Smooth muscle cell (in vitro differentiated cells): Measurements from ENCODE around the gene MAGI1. TPM values are rescaled to one million over a fixed set of nuclear protein-coding genes. Genes with fewer than 3 reads are reported as not detected.

Experiments
- DNase-seq: peaks from one replicate; lab custom pipeline; 2025; ENCODE audit not compliant: unreplicated experiment; lab: John Stamatoyannopoulos, UW
- H2AFZ ChIP-seq: fragments of 200-600 bp; sonication (generic); 2 replicates; pipeline ENCODE4 v1.6.0; 2016; ENCODE audit warnings: antibody characterized with exemption, low read depth, mild to moderate bottlenecking
- H3F3A ChIP-seq: fragments of 200-600 bp; sonication (generic); 2 replicates; pipeline ENCODE4 v1.6.0; 2017; ENCODE audit warnings: antibody characterized with exemption, low read depth
- H3K27ac ChIP-seq: fragments of 200-600 bp; sonication (generic); 2 replicates; pipeline ENCODE4 v1.5.1; 2016; ENCODE audit warnings: low read depth, mild to moderate bottlenecking
- H3K27me3 ChIP-seq: fragments of 200-600 bp; sonication (generic); 2 replicates; pipeline ENCODE4 v1.6.1; 2016; ENCODE audit warnings: low read depth, mild to moderate bottlenecking
- H3K36me3 ChIP-seq: fragments of 200-600 bp; sonication (generic); 2 replicates; pipeline ENCODE4 v1.5.1; 2016; ENCODE audit warnings: low read depth
- H3K4me1 ChIP-seq: fragments of 200-600 bp; sonication (generic); 2 replicates; pipeline ENCODE4 v1.5.1; 2016; ENCODE audit warnings: low read depth
- H3K4me2 ChIP-seq: fragments of 200-600 bp; sonication (generic); 2 replicates; pipeline ENCODE4 v1.6.0; 2016; ENCODE audit warnings: mild to moderate bottlenecking
- H3K4me3 ChIP-seq: fragments of 200-600 bp; sonication (generic); 2 replicates; pipeline ENCODE4 v1.5.1; 2016; ENCODE audit warnings: mild to moderate bottlenecking
- H3K79me2 ChIP-seq: fragments of 200-600 bp; sonication (generic); 2 replicates; pipeline ENCODE4 v1.6.0; 2016; ENCODE audit warnings: low read depth, mild to moderate bottlenecking
- H3K9ac ChIP-seq: fragments of 200-600 bp; sonication (generic); 2 replicates; pipeline ENCODE4 v1.6.0; 2016; ENCODE audit warnings: low read depth
- H3K9me3 ChIP-seq: fragments of 200-600 bp; sonication (generic); replicated peaks from 2 replicates; pipeline ENCODE4 v1.5.1; 2016; ENCODE audit warnings: low read depth
- H4K20me1 ChIP-seq: fragments of 200-600 bp; sonication (generic); 2 replicates; pipeline ENCODE4 v1.6.0; 2016; ENCODE audit warnings: low read depth
- CTCF ChIP-seq: fragments of 200-600 bp; sonication (generic); IDR thresholded peaks from 2 replicates; pipeline ENCODE4 v1.5.1; 2017; ENCODE audit warnings: borderline replicate concordance, mild to moderate bottlenecking, antibody characterized with exemption; ENCODE audit not compliant: insufficient read depth, poor library complexity, severe bottlenecking
- WGBS: methylation state at CpG from one replicate; pipeline ENCODE4 v1.1.7; 2016; ENCODE audit warnings: low lambda C conversion rate; 5-methylcytosine and 5-hydroxymethylcytosine counted together
- polyA plus RNA-seq: library from polyadenylated mRNA; unstranded; fragments of >200 nt; fragmentation: Nextera tagmentation; extraction: Ambion mirVana; gene quantifications from 2 replicates; pipeline ENCODE4 v1.2.1, GENCODE V29; 2016
- total RNA-seq: library from RNA; depleted of rRNA; stranded (reverse); fragments of >200 nt; gene quantifications from 2 replicates; pipeline ENCODE4 v1.2.3, GENCODE V29; 2014

The MAGI1 gene
- total and polyA plus RNA-seq, 2 experiments from 2014 or later, result 9.9 to 23.3 TPM

GRCh38 chr3:65811086-65811761 lies 227.5 kb downstream of the MAGI1 start:
- H3F3A ChIP-seq, result no peaks in the 10 kb centered on the region
- no peak overlapping the region for H3K4me3 ChIP-seq
- H3K36me3 ChIP-seq, result no peaks in the 10 kb centered on the region
- H3K9ac ChIP-seq, result no peak overlapping the region
- no peaks in the 10 kb centered on the region for H3K9me3 ChIP-seq
- H3K27ac ChIP-seq, result peak overlapping the region; percentile 66
- H3K4me1 ChIP-seq, result peaks cover 37% of the 10 kb centered on the region
- no peak for DNase-seq
- 73% methylated on average over 4 of the region's 4 CpGs for WGBS
- no peaks in the 10 kb centered on the region for H3K27me3 ChIP-seq
- peaks cover 3% of the 10 kb centered on the region for H4K20me1 ChIP-seq
- no peak for TF ChIP-seq CTCF
- peaks cover 6% of the 10 kb centered on the region for H3K79me2 ChIP-seq
- no peak overlapping the region for H2AFZ ChIP-seq
- peak overlapping the region; percentile 75 for H3K4me2 ChIP-seq

GRCh38 chr3:65810302-65810701 lies 228.4 kb downstream of the MAGI1 start:
- WGBS, result 73% methylated on average over 7 of the region's 7 CpGs
- peaks cover 6% of the 10 kb centered on the region for H3K79me2 ChIP-seq
- no peak overlapping the region for H3K4me2 ChIP-seq
- no peaks in the 10 kb centered on the region for H3K27me3 ChIP-seq
- peaks cover 2% of the 10 kb centered on the region for H4K20me1 ChIP-seq
- peaks cover 30% of the 10 kb centered on the region for H3K4me1 ChIP-seq
- H3F3A ChIP-seq, result no peaks in the 10 kb centered on the region
- no peaks in the 10 kb centered on the region for H3K36me3 ChIP-seq
- H2AFZ ChIP-seq, result no peak overlapping the region
- H3K27ac ChIP-seq, result no peak overlapping the region
- H3K4me3 ChIP-seq, result no peak overlapping the region
- no peaks in the 10 kb centered on the region for H3K9me3 ChIP-seq
- no peak overlapping the region for H3K9ac ChIP-seq
- no peak for DNase-seq
- TF ChIP-seq CTCF, result no peak

GRCh38 chr3:65809641-65810150 lies 229.0 kb downstream of the MAGI1 start:
- 87% methylated on average over 2 of the region's 2 CpGs for whole genome bisulfite sequencing
- Histone ChIP-seq H3K9ac (no peak overlapping the region), H3F3A (no peaks in the 10 kb centered on the region), H3K9me3 (no peaks in the 10 kb centered on the region), H2AFZ (no peak overlapping the region), H3K4me2 (no peak overlapping the region), H4K20me1 (peaks cover 2% of the 10 kb centered on the region), H3K79me2 (peaks cover 6% of the 10 kb centered on the region), H3K36me3 (no peaks in the 10 kb centered on the region), H3K27me3 (no peaks in the 10 kb centered on the region), H3K4me3 (no peak overlapping the region), H3K27ac (no peak overlapping the region), H3K4me1 (peaks cover 24% of the 10 kb centered on the region)
- no peak for TF ChIP-seq CTCF
- DNase-seq, result no peak

GRCh38 chr3:65808824-65809223 lies 229.9 kb downstream of the MAGI1 start:
- H3F3A ChIP-seq, result no peaks in the 10 kb centered on the region
- H3K4me1 ChIP-seq, result peaks cover 24% of the 10 kb centered on the region
- no peak for DNase-seq
- no peak overlapping the region for H3K4me2 ChIP-seq
- no peak overlapping the region for H3K27ac ChIP-seq
- peaks cover 5% of the 10 kb centered on the region for H4K20me1 ChIP-seq
- H3K9ac ChIP-seq, result no peak overlapping the region
- no peaks in the 10 kb centered on the region for H3K27me3 ChIP-seq
- peaks cover 6% of the 10 kb centered on the region for H3K79me2 ChIP-seq
- H3K4me3 ChIP-seq, result no peak overlapping the region
- WGBS, result 98% methylated on average over 3 of the region's 3 CpGs
- no peak for TF ChIP-seq CTCF
- H3K9me3 ChIP-seq, result no peaks in the 10 kb centered on the region
- H3K36me3 ChIP-seq, result no peaks in the 10 kb centered on the region
- no peak overlapping the region for H2AFZ ChIP-seq
